SK-N-SH treated with all-trans-retinoic acid at 6 μM for 48 hours (cell line): ENCODE measurements around the gene LSM4.

ENCODE experiments used
- ARNTL ChIP-seq: fragments of 450-650 bp; formaldehyde crosslinking; IDR thresholded peaks from 2 replicates; pipeline ENCODE4 v1.5.0; 2020; ENCODE audit warnings: low read depth, mild to moderate bottlenecking, moderate library complexity, borderline replicate concordance
- BACH2 ChIP-seq: fragments of 250-450 bp; sonication (Bioruptor Pico); IDR thresholded peaks from 2 replicates; pipeline ENCODE4 v1.9.0; 2021; ENCODE audit warnings: mild to moderate bottlenecking, borderline replicate concordance
- PPARA ChIP-seq: fragments of 250-450 bp; sonication (Bioruptor Pico); IDR thresholded peaks from 2 replicates; pipeline ENCODE4 v1.5.0; 2020; ENCODE audit warnings: mild to moderate bottlenecking, borderline replicate concordance
- SNAI2 ChIP-seq: fragments of 250-450 bp; sonication (Bioruptor Pico); IDR thresholded peaks from 2 replicates; pipeline ENCODE4 v1.5.0; 2020; ENCODE audit warnings: mild to moderate bottlenecking, moderate library complexity
- TCF4 ChIP-seq: fragments of 250-450 bp; sonication (Bioruptor Pico); IDR thresholded peaks from 2 replicates; pipeline ENCODE4 v1.8.0; 2021; ENCODE audit warnings: mild to moderate bottlenecking, moderate library complexity, borderline replicate concordance
- TOX ChIP-seq: fragments of 250-450 bp; sonication (Bioruptor Pico); IDR thresholded peaks from 2 replicates; pipeline ENCODE4 v1.8.0; 2021; ENCODE audit warnings: mild to moderate bottlenecking, moderate library complexity, borderline replicate concordance
- ZFP30 ChIP-seq: fragments of 450-650 bp; formaldehyde crosslinking; IDR thresholded peaks from 2 replicates; pipeline ENCODE4 v1.5.0; 2022; ENCODE audit warnings: mild to moderate bottlenecking, moderate library complexity
- ZNF565 ChIP-seq: fragments of 450-650 bp; formaldehyde crosslinking; conservative IDR thresholded peaks from 2 replicates; pipeline ENCODE4 v1.5.0; 2020; ENCODE audit warnings: low read depth, mild to moderate bottlenecking, moderate library complexity
- TF ChIP-seq, protein P1 (sequence below): fragments of 250-450 bp; sonication (Bioruptor Pico); IDR thresholded peaks from 2 replicates; pipeline ENCODE4 v1.5.0; 2020; ENCODE audit warnings: mild to moderate bottlenecking, moderate library complexity
- TF ChIP-seq, protein P2 (sequence below): fragments of 250-450 bp; sonication (Bioruptor Pico); IDR thresholded peaks from 2 replicates; pipeline ENCODE4 v1.5.1; 2021; ENCODE audit warnings: mild to moderate bottlenecking, moderate library complexity
- TF ChIP-seq, protein P3 (sequence below): fragments of 250-450 bp; sonication (Bioruptor Pico); IDR thresholded peaks from 2 replicates; pipeline ENCODE4 v1.8.0; 2020; ENCODE audit warnings: mild to moderate bottlenecking, moderate library complexity, borderline replicate concordance

DNA sequence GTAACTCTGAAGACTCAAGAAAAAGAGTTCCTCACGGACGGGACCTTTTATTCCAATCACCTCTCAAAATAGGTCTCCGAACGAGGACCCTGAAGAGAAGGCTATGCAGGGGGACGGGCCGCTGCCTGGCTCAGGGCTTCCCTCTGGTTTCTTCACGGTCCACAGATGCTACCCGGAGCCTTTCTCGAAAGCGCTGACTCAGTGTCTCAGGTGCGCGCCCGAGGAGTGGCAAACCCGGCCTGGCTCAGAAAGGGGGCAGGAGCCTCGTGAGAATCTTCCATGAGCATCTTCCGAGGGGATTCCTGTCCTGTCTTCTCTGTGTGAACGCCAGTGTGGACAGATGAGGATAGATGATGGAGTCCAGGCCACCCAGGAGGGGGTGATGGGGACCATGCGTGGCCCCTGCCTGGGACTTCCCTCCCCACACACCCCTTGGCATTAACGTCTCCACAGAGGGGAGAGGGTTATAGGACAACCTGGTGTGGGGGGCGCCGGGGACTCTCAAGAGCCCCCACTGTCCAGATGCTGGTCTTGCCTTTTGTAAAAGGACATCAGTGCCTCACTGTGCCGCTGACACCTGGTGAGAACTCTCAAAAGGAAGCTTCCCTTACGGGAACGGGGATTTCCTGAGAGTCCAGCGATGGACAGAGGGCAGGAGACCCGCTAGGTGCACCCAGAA, 16.5 kb downstream of the LSM4 start:
- TF ChIP-seq, protein P1, sequence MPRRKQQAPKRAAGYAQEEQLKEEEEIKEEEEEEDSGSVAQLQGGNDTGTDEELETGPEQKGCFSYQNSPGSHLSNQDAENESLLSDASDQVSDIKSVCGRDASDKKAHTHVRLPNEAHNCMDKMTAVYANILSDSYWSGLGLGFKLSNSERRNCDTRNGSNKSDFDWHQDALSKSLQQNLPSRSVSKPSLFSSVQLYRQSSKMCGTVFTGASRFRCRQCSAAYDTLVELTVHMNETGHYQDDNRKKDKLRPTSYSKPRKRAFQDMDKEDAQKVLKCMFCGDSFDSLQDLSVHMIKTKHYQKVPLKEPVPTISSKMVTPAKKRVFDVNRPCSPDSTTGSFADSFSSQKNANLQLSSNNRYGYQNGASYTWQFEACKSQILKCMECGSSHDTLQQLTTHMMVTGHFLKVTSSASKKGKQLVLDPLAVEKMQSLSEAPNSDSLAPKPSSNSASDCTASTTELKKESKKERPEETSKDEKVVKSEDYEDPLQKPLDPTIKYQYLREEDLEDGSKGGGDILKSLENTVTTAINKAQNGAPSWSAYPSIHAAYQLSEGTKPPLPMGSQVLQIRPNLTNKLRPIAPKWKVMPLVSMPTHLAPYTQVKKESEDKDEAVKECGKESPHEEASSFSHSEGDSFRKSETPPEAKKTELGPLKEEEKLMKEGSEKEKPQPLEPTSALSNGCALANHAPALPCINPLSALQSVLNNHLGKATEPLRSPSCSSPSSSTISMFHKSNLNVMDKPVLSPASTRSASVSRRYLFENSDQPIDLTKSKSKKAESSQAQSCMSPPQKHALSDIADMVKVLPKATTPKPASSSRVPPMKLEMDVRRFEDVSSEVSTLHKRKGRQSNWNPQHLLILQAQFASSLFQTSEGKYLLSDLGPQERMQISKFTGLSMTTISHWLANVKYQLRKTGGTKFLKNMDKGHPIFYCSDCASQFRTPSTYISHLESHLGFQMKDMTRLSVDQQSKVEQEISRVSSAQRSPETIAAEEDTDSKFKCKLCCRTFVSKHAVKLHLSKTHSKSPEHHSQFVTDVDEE (CRISPR knock-in tag), result no peak
- no peak for TF ChIP-seq ZFP30 (CRISPR knock-in tag)
- no peak for TF ChIP-seq TOX (CRISPR knock-in tag)
- TF ChIP-seq, protein P2, sequence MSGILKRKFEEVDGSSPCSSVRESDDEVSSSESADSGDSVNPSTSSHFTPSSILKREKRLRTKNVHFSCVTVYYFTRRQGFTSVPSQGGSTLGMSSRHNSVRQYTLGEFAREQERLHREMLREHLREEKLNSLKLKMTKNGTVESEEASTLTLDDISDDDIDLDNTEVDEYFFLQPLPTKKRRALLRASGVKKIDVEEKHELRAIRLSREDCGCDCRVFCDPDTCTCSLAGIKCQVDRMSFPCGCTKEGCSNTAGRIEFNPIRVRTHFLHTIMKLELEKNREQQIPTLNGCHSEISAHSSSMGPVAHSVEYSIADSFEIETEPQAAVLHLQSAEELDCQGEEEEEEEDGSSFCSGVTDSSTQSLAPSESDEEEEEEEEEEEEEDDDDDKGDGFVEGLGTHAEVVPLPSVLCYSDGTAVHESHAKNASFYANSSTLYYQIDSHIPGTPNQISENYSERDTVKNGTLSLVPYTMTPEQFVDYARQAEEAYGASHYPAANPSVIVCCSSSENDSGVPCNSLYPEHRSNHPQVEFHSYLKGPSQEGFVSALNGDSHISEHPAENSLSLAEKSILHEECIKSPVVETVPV, result no peak
- no peak for TF ChIP-seq BACH2 (CRISPR knock-in tag)
- TF ChIP-seq SNAI2 (CRISPR knock-in tag), result no peak
- no peak for TF ChIP-seq ZNF565 (CRISPR knock-in tag)
- no peak for TF ChIP-seq TCF4 (CRISPR knock-in tag)
- TF ChIP-seq, protein P3, sequence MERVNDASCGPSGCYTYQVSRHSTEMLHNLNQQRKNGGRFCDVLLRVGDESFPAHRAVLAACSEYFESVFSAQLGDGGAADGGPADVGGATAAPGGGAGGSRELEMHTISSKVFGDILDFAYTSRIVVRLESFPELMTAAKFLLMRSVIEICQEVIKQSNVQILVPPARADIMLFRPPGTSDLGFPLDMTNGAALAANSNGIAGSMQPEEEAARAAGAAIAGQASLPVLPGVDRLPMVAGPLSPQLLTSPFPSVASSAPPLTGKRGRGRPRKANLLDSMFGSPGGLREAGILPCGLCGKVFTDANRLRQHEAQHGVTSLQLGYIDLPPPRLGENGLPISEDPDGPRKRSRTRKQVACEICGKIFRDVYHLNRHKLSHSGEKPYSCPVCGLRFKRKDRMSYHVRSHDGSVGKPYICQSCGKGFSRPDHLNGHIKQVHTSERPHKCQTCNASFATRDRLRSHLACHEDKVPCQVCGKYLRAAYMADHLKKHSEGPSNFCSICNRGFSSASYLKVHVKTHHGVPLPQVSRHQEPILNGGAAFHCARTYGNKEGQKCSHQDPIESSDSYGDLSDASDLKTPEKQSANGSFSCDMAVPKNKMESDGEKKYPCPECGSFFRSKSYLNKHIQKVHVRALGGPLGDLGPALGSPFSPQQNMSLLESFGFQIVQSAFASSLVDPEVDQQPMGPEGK (CRISPR knock-in tag), result no peak
- no peak for TF ChIP-seq PPARA (CRISPR knock-in tag)
- TF ChIP-seq ARNTL, result no peak
